Activated CD4-positive, alpha-beta T cell treated with anti-CD3 and anti-CD28 coated beads for 36 hours (primary cell): ENCODE results near the gene SLC49A3. TPM values are rescaled to one million over a fixed set of nuclear protein-coding genes. Genes with fewer than 3 reads are reported as not detected.
"Not testable (repeated sequence)": the region's sequence is repeated elsewhere in the genome, so short reads cannot be mapped to it uniquely, and the experiment has no call there.

Experiments used
- ATAC-seq: fragments of 200-7000 bp; cut with Tn5 transposase; one replicate; pipeline ENCODE4 v1.10.0; 2021; ENCODE audit warnings: mild to moderate bottlenecking, moderate library complexity
- CTCF ChIA-PET: fragments of 350-600 bp; sonication (Branson Sonifier 250); formaldehyde crosslinking; loops from one replicate; lab custom pipeline; 2021; ENCODE audit warnings: antibody characterized with exemption; lab: Charles Lee
- POLR2A ChIA-PET: fragments of 350-600 bp; sonication (Branson Sonifier 250); formaldehyde crosslinking; loops from one replicate; lab custom pipeline; 2021; ENCODE audit warnings: antibody characterized with exemption, inconsistent platforms; lab: Charles Lee
- DNase-seq: peaks from one replicate; pipeline ENCODE4 v3.0.0-alpha.2; 2020
- H3K27ac Mint-ChIP-seq: one replicate; pipeline ENCODE4 v1.8.0; 2021; ENCODE audit warnings: mixed read lengths
- H3K27me3 Mint-ChIP-seq: one replicate; pipeline ENCODE4 v1.8.0; 2021; ENCODE audit warnings: mixed read lengths
- H3K36me3 Mint-ChIP-seq: one replicate; pipeline ENCODE4 v1.8.0; 2021; ENCODE audit warnings: low read depth, mixed read lengths
- H3K4me1 Mint-ChIP-seq: one replicate; pipeline ENCODE4 v1.8.0; 2021; ENCODE audit warnings: mixed read lengths
- H3K4me3 Mint-ChIP-seq: one replicate; pipeline ENCODE4 v1.8.0; 2021; ENCODE audit warnings: mild to moderate bottlenecking, moderate library complexity, mixed read lengths
- H3K9me3 Mint-ChIP-seq: one replicate; pipeline ENCODE4 v1.8.0; 2021; ENCODE audit warnings: low read depth, mixed read lengths
- intact Hi-C, 2 experiments: fragments of 100-400 bp; cut with DNase I in 1 of 2; cut with micrococcal nuclease in 1 of 2; formaldehyde crosslinking; loops; one replicate each; pipeline versions ENCODE4 v1.14.2 to v1.15.1; 2022 to 2024; cut with DNase I, micrococcal nuclease
- total RNA-seq, 2 experiments: library from RNA; stranded (reverse); gene quantifications; one replicate each; pipeline ENCODE4 v1.2.3, GENCODE V29; 2021

SLC49A3 gene
- total RNA-seq, 2 experiments from 2014 or later: 0.09 to 0.39 TPM

DNA sequence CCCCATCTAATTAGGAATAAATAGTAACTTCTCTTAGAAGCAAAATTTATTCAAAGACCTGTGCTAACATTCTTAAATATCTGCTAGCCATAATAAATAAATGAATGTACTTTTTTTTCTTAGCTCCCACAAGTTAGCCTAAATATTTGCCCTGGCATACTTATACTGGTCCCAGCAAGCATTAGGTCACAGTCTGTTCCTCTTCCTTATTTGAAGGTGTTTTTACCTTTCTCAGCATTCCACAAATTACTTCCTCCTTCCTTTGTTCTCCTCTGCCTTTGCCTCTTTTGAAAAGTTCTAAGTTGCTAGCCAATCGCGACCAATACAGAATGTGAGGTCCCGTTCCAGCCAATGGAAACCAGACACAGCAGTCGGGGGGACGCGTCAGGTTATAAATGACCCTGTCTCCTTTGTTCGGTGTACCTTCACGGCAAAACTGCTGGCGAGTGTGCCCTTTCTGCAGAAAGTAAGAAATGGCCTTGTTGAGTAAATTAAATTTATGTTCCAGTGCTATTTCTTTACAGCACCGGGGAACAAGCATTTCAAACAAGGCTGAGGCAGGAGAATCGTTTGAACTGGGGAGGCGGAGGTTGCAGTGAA lies 5.5 kb upstream of the SLC49A3 start:
- H3K4me3 Mint-ChIP-seq, POLR2A ChIA-PET, H3K4me1 Mint-ChIP-seq, DNase-seq, ATAC-seq, H3K9me3 Mint-ChIP-seq, intact Hi-C loops, H3K27ac Mint-ChIP-seq, CTCF ChIA-PET, H3K36me3 Mint-ChIP-seq: not testable (repeated sequence)
- peaks cover 10% of the 10 kb centered on the region for H3K27me3 Mint-ChIP-seq

DNA sequence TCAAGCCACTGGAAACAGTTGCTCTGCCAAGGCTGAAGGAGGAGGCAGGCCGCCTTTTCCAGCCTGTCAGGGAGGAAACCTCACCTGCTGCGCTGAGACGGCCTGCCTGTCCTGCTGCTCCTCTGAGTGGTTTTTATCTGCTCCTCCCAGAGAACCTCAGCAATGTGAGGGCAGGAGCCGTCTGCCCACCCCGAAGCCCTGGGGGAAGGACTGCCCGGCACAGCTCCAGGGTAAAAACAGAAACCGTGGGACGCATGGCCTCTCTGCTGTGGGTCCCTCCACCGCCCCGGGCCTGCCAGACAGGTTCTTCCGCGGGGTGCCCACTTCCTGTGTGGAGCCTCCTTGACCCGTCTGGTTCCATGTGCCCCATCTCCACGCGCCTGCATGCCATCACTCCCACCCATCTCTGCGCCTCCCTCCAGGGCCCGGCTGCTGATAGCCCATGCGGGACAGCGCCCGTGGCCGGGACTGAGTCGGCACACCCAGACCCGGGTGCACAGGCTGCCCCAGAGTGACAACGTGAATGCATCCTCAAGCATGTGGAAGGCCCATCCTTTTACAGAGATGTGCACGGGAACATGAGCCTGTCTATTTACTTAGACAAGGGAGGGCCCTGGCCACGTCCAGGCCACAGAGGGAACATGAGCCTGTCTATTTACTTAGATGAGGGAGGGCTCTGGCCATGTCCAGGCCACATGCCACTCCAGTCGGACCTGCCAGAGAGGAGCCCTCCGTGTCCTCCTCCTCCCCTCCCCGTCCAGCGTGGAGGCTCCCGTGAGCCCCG lies 4.0 kb upstream of the SLC49A3 start:
- DNase-seq (no peak), ATAC-seq (no peak)
- CTCF ChIA-PET: no interaction called here
- POLR2A ChIA-PET: no interaction called here
- Mint-ChIP-seq H3K9me3 (no peaks in the 10 kb centered on the region), H3K36me3 (no peaks in the 10 kb centered on the region), H3K4me1 (no peaks in the 10 kb centered on the region), H3K4me3 (no peak overlapping the region), H3K27me3 (peaks cover 11% of the 10 kb centered on the region), H3K27ac (no peak overlapping the region)
- intact Hi-C loops: no loop called here

DNA sequence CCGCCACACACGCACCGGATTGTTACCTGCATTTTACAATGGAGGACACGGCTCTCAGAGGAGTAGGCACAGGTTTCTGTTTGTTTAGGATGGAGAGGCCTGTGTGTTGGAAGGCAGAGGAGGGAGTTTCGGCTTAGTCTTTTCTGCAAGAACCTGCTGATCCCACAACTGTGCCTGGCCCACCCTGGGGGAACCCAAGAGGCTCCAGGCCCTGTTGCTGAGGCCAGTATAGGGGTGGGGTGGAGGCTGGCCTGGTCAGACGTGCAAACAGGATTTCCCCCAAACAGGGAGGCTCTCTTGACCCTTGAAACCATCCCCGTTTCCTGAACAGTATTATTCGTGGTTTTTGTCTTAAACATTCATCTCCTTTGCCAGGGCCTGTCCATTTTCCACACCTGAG lies 772 bp upstream of the SLC49A3 start:
- POLR2A ChIA-PET: no interaction called here
- no peak for ATAC-seq
- Mint-ChIP-seq H3K4me1 (no peaks in the 10 kb centered on the region), H3K9me3 (no peaks in the 10 kb centered on the region), H3K27ac (no peak overlapping the region), H3K27me3 (peaks cover 16% of the 10 kb centered on the region), H3K36me3 (no peaks in the 10 kb centered on the region), H3K4me3 (no peak overlapping the region)
- CTCF ChIA-PET: no interaction called here
- no peak for DNase-seq
- intact Hi-C loops: no loop called here

DNA sequence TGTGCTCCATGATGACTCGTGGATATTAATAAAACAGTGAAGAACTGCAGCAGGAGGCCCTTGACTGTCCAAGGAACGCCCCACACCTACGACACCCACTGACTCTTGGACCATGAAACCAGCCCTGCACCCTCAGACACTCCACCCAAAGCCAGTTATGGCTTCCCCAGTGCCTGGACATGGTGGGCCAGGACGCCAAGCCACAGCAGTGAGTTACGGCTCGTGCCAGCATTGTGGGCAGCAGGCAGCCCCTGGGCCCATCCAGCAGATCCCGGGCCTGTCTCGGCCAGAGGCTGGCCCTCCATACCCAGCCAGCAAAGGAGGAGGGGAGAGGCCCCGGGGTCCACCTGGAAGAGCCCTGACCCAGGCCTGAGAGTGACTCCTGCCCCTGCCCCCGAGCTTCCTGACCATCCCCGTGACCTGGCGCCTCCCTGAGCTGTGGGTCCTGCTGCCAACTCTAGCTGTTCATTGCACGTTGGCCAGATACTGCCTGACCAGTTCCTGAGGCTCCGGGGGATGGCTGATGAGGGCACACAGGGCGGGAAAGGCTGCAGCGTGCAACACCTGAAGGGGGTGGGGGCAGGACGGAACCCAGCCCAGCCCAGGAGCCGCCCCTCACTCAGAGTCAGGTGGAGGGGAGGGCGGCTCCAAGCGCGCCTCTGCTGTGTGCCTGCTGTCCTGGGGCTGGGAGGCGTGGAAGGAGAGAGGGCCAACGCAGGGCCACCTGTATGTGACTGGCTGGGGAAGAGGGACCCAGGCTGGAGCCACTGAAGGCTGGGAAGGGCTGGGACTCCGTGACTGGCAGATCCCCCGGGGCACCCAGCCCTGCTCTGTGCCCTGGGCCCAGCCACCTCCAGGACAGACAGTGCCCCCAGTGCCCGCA lies 739 bp downstream of the SLC49A3 start:
- POLR2A ChIA-PET: no interaction called here
- Mint-ChIP-seq H3K4me1 (no peaks in the 10 kb centered on the region), H3K9me3 (no peaks in the 10 kb centered on the region), H3K4me3 (no peak overlapping the region), H3K27me3 (peaks cover 10% of the 10 kb centered on the region), H3K36me3 (no peaks in the 10 kb centered on the region), H3K27ac (no peak overlapping the region)
- CTCF ChIA-PET: interaction anchor here (0.7 kb wide), 1 partner anchor 657 kb away, joined by 3 read pairs; no protein-coding TSS in a partner anchor
- DNase-seq: peak; percentile 9
- intact Hi-C loops: no loop called here
- ATAC-seq: no peak

GRCh38 chr4:687048-687970 lies 1.6 kb downstream of the SLC49A3 start:
- Mint-ChIP-seq H3K4me1 (no peaks in the 10 kb centered on the region), H3K36me3 (no peaks in the 10 kb centered on the region), H3K4me3 (no peak overlapping the region), H3K9me3 (no peaks in the 10 kb centered on the region), H3K27ac (no peak overlapping the region), H3K27me3 (peaks cover 10% of the 10 kb centered on the region)
- ChIA-PET POLR2A (interaction anchor here (0.8 kb wide), 1 partner anchor 80 kb away, joined by 3 read pairs; no protein-coding TSS in a partner anchor), CTCF (interaction anchor here (0.7 kb wide), 1 partner anchor 658 kb away, joined by 3 read pairs; no protein-coding TSS in a partner anchor)
- intact Hi-C loops: no loop called here
- DNase-seq (peak; percentile 5), ATAC-seq (no peak)

- Mint-ChIP-seq H3K4me1 (no peaks in the 10 kb centered on the region), H3K4me3 (no peak overlapping the region), H3K9me3 (no peaks in the 10 kb centered on the region), H3K27me3 (peaks cover 10% of the 10 kb centered on the region), H3K36me3 (no peaks in the 10 kb centered on the region), H3K27ac (no peak overlapping the region)
- DNase-seq (no peak), ATAC-seq (no peak)
- POLR2A ChIA-PET: interaction anchor here (0.8 kb wide), 1 partner anchor 80 kb away, joined by 3 read pairs; no protein-coding TSS in a partner anchor
- intact Hi-C loops: no loop called here
- CTCF ChIA-PET: no interaction called here
These were observed 2.4 kb downstream of the SLC49A3 start for GRCh38 chr4:686413-687040.

GRCh38 chr4:685679-686412 lies 3.1 kb downstream of the SLC49A3 start:
- ChIA-PET POLR2A (no interaction called here), CTCF (no interaction called here)
- intact Hi-C loops: no loop called here
- Mint-ChIP-seq H3K27ac (no peak overlapping the region), H3K27me3 (peaks cover 10% of the 10 kb centered on the region), H3K4me3 (no peak overlapping the region), H3K9me3 (no peaks in the 10 kb centered on the region), H3K36me3 (no peaks in the 10 kb centered on the region), H3K4me1 (no peaks in the 10 kb centered on the region)
- ATAC-seq: no peak
- no peak for DNase-seq

DNA sequence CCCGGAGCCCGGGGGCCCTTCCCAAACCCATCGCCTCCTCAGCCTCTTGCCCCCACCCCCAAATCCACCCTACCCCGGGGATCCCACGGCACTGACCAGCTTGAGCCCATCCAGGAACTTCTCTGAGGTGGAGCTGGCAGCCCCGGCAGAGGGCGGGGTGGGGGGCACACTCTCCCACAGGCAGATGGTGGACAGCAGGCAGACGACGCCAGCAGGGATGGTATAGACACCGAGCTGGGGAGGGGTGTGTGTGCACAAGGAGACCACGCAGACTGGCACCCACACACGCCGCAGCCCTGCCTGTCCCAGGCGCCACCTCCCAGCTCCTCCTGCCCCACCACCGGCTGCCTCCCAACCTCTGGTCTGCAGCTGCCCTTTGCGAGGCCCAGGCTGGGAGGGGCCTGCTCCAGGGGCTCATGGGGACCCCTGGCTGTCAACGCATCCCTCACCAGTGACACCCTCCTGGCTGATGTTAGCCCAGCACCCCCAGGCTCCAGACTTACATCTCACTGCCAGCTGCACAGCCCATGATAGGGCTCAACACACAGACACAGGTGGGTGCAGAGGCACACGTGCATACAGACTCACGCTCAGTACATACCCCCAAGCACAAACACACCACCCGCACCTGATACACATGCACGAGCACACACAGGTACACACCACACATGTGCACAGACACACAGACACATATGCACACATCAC lies 4.2 kb downstream of the SLC49A3 start:
- H3K36me3 Mint-ChIP-seq: no peaks in the 10 kb centered on the region
- ChIA-PET CTCF (interaction anchor here (0.6 to 1.4 kb wide), 3 partner anchors 14 to 257 kb away, joined by 3 to 6 read pairs (median 5); no protein-coding TSS in a partner anchor), POLR2A (no interaction called here)
- DNase-seq (peak; percentile 5), ATAC-seq (no peak)
- peaks cover 4% of the 10 kb centered on the region for H3K4me1 Mint-ChIP-seq
- intact Hi-C loops: loop anchor here in 1 of 2 experiments (5.0 kb wide), 1 partner anchor 603 kb away; the partner anchor contains the start of gene MAEA
- H3K4me3 Mint-ChIP-seq: no peak overlapping the region
- H3K9me3 Mint-ChIP-seq: no peaks in the 10 kb centered on the region
- H3K27ac Mint-ChIP-seq: no peak overlapping the region
- H3K27me3 Mint-ChIP-seq: peaks cover 5% of the 10 kb centered on the region

- Mint-ChIP-seq H3K9me3 (no peaks in the 10 kb centered on the region), H3K4me3 (no peak overlapping the region), H3K4me1 (peaks cover 4% of the 10 kb centered on the region), H3K27ac (no peak overlapping the region), H3K27me3 (peaks cover 5% of the 10 kb centered on the region), H3K36me3 (no peaks in the 10 kb centered on the region)
- POLR2A ChIA-PET: no interaction called here
- CTCF ChIA-PET: interaction anchor here (0.5 to 1.4 kb wide), 4 partner anchors 14 to 258 kb away, joined by 3 to 6 read pairs (median 4); no protein-coding TSS in a partner anchor
- DNase-seq (peak; percentile 72), ATAC-seq (peak; percentile 45)
- intact Hi-C loops: loop anchor here in 1 of 2 experiments (5.0 kb wide), 1 partner anchor 603 kb away; the partner anchor contains the start of gene MAEA
These were observed 4.8 kb downstream of the SLC49A3 start for GRCh38 chr4:683982-684622.
